Dedifferentiated amniotic fluid mesenchymal stem cell (primary cell): ENCODE results near the gene WSCD2.

Experiments
- DNase-seq: peaks from one replicate; pipeline ENCODE4 v3.0.0-alpha.2; 2016; ENCODE audit errors: extremely low spot score

WSCD2 gene

DNA sequence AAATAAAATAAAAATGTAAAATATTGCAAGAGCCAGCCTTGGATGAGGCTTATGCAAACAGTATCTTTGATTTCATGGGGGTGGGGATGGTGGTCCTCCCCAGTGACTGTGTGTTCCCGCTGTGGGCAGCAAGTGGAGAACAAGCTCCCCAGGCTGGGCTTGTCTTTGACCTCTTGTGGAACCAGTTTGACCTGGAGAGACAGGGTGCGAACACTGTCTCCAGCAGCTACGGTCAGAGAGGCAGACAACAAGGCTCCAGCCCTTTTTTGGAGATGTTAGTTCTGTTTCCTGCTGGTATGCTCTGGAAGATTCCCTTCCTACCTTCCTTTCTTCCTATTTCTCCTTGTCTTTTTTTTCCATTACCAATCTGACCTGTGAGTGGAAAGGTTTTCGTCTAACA, 21.8 kb upstream of the WSCD2 start:
- DNase-seq: no peak

DNA sequence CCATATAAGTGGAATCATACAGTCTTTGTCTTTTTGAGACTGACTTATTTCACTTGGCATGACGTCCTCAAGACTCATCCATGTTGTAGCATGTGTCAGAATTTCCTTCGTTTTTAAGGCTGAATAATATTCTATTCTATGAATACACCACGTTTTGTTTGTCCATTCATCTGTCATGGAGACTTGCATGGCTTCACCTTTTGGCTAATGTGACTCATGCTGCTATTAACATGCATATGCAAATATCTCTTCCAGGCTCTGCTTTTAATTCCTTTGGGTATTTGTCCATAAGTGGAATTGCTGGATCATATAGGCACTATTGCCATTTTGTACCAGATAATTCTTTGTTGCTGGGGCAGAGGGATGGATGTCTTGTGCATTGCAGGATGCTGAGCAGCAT, 19.6 kb upstream of the WSCD2 start:
- no peak for DNase-seq

DNA sequence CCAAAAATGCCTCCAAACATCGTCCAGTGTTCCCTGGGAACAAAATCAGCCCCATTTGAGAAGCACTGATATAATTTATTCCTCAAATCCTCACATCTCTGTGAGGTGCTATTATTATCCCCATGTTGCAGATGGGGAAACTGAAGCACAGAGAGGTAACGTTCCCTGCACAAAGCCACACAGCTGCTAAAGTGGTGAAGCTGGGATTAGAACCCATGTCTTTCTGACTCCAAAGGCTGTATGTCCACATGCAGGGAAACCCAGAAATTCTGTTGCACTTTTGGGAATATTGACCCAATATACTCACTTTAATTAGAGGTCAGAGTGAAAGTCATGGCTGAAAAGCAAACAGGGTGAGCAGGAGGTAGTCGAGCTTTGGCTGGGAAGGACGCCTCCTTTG, 19.1 kb upstream of the WSCD2 start:
- DNase-seq: no peak

DNA sequence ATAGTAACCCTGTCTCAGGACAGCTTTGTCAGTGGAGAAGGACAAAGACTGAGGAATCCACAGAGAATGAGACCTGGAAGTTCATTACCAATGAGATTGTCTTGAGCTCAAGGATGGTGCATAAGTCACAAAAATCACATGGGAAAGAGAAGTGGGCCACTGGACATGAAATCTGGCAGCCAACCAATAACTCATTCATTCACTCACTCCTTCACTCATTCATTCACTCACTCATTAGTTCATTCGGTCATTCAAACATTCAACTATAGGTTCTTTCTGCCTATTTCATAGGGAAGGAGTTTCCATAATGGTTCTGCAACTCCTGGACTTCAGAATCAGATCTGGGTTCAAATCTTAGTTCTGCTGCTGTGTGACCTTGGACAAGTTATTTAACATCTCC, 18.2 kb upstream of the WSCD2 start:
- DNase-seq: no peak

DNA sequence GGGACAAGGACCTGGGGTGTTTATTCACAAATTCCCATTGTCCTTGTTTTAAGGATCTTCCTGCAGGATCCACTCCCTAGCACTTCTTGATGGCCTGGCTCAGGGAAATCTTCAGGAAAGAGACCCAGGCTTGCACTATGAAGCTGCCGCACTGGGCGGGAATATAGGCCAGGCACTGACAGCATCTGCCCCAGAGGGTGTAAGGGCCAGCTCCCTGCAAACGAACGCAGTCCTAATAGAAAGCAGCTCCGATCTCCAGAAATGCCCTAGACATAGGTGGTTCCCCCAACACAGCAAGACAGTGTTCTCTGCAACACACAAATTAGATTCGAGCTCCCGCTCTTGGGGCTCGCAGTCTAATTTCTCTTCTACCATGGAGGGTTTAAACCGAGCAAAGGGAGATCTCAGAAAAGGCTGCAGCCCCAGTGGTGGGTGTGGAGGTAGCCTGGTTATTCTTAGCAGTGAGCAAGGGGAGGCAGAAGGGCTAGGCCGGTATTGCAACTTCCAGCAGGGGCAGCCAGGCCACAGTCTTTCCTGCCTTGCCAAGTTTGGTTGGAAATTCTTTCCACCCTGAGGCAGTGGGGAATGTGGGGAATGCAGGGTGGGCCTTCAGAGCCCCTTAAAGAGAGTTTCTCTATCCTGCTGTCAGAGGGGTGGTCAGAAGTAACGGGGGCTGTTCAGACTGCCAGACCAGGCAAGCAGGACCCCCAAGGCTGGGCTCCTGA, 16.1 kb upstream of the WSCD2 start:
- no peak for DNase-seq

DNA sequence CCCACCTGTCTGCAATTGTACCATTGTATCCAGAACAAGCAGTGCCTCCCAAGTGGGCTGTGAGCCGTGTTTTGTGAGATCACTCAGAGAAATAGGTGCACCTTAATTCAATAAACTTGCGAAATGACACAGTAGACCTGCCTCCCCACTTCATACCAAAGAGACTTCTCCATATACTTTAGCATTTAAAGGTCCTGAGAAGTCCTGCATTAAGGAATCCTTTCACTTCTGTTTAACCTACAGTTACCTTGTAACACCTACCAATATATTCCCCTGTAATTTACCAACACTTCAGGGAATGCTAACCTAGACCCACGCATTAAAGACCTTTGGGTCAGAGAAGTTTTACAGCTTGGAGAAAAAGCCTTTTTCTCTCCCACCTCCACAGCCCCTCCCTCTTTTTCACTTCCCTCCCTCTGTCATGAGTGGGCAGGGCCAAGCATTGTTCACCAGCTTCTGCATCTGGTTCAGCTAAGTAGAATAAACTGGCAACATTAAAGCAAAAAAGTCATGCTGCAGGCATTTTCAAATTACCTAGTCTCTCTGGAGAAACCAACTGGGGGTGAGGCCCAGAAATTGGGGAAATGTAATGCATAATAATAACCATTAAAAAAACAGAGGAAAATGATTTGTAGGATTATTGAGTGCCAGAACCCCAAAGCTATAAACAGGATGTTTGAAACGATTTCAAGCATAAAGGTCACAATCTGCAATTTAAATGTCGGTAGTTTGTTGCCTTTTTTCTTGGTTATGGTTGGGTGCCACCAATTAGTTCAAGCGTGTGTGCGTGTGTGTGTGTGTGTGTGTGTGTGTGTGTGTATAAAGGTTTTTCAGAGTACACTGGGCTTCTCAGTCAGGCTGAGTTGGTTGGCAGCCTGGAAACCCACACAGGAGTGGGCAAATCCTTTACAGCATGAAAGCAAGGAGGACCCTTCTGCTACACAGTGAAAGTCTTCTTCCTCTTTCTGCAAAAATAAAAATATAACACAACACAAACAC, 13.7 kb upstream of the WSCD2 start:
- DNase-seq: no peak

- no peak for DNase-seq
These were observed 12.8 kb upstream of the WSCD2 start for GRCh38 chr12:108116254-108116653.

GRCh38 chr12:108116699-108117098, 12.4 kb upstream of the WSCD2 start:
- no peak for DNase-seq

DNA sequence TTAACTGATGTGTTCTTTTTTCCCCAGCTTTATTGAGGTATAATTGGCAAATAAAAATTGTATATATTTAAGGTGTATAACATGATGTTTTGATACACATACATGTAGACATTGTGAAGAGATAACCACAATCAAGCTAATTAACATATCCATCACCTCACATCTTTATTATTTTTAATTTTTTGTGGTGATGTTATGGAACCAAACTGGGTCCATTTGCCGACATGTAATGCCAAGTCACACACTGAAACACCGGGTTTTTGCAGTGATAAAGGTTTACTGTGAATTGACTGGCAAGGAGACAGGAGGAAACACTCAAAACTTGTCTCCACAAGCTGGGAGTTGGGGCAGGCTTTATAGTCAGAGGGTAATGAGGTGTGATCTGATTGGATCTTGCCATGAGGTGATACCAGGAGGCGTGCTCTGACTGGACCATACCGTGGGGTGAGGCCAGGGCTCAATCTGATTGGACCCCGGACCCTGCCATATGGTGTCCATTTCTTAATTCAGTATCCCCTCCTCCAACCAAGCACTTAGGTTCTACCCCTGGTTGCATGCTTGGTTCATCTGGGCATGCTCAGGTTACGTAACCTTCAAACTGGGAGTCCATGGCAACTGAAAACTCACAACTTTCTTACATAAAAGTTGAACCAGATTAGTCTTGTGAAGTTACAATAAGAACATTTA, 11.8 kb upstream of the WSCD2 start:
- DNase-seq: no peak

- DNase-seq: no peak
These were observed 11.2 kb upstream of the WSCD2 start for GRCh38 chr12:108117902-108118301.

DNA sequence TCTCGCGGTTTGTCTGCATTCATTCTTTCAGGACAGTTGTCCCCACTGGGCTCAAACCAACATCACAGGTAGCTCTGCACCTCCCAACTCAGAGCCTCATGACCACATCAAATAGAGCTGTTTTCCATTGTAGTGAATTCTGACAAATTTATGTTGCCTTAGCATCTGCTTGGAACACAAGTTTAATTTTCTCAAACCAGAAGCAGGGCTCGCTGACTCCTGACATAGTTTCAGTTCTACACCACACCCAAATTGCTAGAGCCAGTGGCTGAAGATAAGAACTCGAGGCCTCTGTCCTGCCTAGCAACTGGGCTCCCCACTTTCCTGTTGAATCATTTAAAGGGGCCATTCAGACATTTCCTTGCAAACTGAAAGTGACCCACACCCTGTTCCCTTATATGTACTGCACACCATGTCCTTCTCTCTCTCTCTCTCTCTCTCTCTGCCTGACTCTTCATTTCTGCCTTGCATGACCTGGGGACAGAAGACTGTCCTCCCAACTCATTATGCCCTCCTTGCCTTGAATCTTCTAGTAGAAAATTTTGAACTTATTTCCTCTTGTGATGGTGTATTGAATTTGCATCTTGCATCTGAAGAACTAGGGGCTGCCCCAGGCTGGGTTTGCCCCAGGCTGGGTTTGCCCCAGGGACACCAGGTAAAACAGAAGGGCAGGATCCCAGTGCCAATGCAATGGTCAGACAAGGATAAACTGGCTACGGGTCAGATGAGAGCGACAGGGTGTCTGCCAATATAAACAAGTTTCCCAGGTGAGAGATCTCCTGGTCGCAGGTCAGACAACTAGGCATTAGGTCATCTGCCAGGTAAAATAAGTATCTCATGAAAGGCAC, 9.7 kb upstream of the WSCD2 start:
- DNase-seq: no peak

DNA sequence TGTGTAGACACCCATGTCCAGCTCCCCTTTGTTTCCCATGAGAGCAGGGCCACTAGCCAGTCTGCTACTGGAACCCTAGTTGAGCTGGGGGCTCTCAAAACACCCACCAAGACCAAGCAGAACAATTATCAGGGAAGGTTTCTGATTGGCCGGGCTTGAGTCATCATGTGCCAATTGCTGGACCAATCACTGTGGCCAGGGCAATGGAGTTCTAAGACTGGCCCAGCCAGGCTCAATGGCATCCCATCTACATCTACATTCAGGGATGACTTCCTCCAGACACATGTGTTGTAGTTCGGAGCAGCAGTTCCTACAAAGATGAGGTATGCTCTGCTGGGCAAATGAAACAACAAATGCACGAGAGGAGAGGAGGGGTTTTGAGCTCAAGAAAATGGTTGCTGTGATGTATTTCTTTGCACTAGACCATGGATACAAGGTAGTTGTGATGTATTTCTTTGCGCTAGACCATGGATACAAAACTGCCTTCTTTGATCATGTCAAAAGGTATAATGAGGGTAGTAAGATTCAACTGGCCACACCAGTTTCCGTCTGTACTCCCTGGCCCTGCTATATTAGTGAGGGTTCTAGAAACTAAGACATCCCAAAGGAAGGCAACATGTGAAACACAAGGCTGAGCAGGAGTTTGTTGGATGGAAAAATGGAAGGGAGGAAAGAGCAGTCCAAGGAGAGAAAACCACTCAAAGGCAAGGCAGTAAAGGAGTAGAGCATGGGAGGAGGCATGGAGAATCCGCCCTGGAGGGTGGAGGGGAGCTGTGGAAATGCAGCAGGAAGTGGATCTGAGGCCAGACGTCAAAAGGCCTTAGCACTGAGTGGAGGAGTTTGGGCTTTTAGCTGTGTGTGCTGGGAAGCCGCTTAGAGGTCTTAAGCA, 8.9 kb upstream of the WSCD2 start:
- DNase-seq: no peak

- no peak for DNase-seq
These were observed 8.3 kb upstream of the WSCD2 start for GRCh38 chr12:108120863-108121165.

DNA sequence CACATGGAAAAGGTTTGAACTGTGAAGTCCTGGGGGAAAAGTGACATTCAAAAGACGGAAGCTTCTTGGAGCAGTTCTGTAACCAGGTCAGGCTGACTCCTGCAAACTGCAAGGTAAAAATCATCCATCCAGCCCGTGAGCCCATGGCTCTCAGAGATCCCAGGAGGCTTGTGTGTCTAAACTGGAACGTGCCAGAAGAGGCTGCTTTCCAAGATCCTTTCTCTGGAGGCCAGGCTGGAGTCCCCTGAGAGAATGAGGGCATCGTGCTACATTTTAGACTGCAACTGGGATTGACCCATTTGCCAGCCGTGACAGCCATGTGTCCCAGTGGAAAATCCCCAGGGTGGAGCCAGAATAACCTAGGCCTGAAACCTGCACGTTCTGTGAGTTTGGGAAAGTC, 7.8 kb upstream of the WSCD2 start:
- no peak for DNase-seq

DNA sequence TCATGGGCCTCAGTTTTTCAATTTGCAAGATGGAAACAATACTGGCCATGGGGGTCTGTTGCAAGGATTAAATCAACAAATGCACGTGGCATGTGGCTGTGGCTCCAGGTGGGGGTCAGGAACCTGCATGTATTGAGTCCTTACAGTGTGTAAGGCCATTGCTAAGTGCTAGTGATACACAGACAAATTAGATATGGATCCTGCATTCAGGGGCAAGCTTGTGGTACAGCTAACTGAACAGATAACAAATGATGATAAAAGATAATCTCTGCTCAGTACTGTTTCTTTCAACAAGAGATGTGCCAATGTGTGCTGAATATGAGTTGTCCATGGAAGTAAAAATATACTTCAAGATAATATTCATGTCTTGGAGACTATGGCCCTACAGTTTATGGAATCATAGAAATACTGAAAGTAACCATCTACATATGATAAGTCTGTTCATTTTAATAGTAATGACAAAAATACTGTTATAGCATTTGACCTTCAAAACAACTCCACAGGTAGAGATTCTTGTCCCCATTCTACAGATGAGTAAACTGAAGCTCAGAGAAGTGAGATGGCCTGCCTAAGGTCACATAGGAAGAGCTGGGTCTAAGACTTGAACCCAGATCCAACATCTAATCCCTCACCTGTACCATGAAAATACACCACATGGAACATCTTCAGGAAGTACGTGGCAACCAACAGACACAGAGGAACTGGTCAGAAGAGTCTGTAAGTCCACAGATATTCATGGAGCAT, 7.2 kb upstream of the WSCD2 start:
- DNase-seq: no peak

DNA sequence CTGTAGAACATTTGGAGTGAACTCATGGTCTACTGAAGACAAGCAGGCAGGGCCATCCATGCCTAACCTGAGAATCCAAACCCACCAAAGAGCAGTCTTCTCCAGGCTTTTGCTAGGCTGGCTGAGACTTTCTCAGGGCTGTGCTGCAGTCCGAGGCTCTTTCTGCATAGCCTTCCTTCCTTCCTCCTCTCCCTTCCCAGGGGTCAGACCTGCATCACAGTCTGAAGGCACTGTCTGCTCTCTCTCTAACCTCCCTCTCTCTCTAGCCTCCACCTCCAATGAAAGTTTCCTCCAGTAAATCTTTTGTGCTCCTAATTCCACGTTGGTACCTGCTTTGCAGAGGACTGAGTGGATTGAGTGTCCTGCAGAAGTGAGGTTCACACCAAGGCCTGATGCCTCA, 6.4 kb upstream of the WSCD2 start:
- DNase-seq: no peak

DNA sequence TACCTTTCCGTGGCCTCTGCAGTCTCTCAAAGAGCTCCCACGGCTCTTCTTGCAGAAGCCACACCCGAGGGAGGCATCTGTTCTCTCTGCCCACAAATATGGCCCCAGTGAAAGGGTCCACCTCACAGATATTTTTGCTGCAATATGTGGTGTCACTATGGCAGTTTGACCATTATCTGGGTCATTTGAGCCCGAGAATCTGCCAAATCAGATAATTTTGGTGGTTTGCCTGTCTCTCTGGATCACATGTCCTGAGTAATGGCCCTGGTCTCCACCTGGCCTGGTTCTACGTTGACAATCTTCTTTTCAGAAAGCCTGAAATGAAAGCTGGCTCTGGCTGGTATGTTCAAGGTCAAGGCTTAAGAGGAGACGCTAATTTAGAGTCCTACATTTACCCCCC, 5.7 kb upstream of the WSCD2 start:
- DNase-seq: no peak

DNA sequence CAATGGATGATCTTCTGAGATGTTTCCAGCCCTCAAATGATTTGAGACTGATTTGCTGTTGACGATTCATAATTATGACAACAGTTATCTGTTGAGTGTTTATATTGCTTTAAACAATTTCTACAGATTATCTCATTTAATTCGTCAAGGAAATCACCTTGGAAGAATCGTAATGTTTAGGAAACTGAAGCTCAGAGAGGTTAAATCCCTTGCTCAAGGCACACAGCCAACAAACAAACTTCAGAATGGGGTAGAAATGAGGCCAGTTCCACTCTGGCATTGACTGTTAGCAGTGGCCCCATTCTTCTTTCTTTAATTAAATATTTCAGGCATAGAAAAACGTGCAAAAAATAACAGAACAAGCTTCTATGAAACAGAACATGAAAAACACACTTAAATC, 4.0 kb upstream of the WSCD2 start:
- no peak for DNase-seq

DNA sequence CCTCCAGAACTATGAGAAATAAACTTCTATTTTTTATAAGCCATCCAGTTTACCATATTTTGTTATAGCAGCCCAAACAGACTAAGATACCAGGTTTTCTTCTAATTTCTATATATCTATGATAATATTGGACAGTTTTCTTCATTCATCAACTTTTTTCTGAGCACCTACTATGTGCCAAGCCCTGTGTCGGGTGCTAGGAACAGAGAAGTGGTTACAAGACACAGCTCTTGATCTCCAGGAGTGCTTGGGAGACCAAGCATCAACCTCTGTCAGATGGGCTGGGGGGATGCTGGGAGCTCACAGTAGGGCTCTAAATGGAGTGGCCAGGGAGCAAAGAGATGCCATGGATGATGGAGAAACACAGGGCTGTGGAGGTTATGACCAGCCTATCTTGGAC, 2.9 kb upstream of the WSCD2 start:
- no peak for DNase-seq

DNA sequence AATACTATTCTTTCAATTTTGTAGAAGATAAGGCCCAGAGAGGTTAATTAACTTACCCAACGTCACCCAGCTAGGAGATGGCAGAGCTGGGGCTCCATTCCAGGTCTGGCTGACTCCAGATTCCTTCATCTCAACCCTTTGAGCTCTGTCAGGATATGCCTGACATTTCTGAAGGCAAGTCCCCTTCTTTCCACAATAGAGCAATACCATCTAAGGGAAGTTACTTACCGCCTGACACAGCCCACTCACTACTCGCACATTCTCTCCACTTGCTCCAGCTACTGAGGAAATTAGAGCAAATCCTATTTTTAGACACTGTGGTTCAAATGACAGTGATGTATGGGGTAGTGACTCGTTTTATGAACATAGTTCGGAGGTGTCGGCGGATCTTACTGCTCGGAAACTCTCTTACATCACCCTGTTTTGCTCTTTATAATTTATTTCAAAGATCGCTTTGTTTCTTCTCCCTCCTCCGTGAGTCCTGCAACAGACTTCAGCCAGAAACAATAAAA, 2.0 kb upstream of the WSCD2 start:
- no peak for DNase-seq
